HCT116 (cell line): ENCODE measurements around the gene ARHGAP29. TPM values are rescaled to one million over a fixed set of nuclear protein-coding genes. Genes with fewer than 3 reads are reported as not detected.

ENCODE experiments used
- ATAC-seq: fragments of 200-7000 bp; cut with Tn5 transposase; 2 replicates; pipeline ENCODE4 v1.9.1; 2020; ENCODE audit warnings: mild to moderate bottlenecking, moderate library complexity
- BruUV-seq: library from RNA; stranded (reverse); fragments of 400-500 nt; replicated peaks from 2 replicates; lab custom pipeline; 2021; lab: Mats Ljungman, UMichigan
- CTCF ChIA-PET: fragments of 300-600 bp; sonication (Branson Sonifier 250); formaldehyde crosslinking; loops from one replicate; lab custom pipeline; 2021; ENCODE audit warnings: antibody characterized with exemption; lab: Charles Lee
- POLR2A ChIA-PET: fragments of 300-600, 350-600 bp; sonication (Branson Sonifier 250); formaldehyde crosslinking; loops from one replicate; lab custom pipeline; 2021; ENCODE audit warnings: antibody characterized with exemption; lab: Charles Lee
- RAD21 ChIA-PET, 2 experiments: fragments of 300-600 bp; sonication (Branson Sonifier 250); formaldehyde crosslinking; loops; one replicate each; lab custom pipeline; 2023; ENCODE audit warnings: low total read pairs in 2 of 2; ENCODE audit not compliant: uncharacterized antibody in 2 of 2, unreplicated experiment in 2 of 2, low non-redundant PET in 1 of 2; lab: Charles Lee
- DNase-seq: peaks from one replicate; pipeline ENCODE4 v3.0.0-alpha.2; 2010; ENCODE audit warnings: low read depth, low spot score
- H2AFZ ChIP-seq: fragments of 200-600 bp; shearing (Covaris generic), sonication (generic); 2 replicates; pipeline ENCODE4 v1.6.1; 2017; ENCODE audit warnings: low read depth, mixed run types, mixed read lengths, antibody characterized with exemption, low read length; ENCODE audit not compliant: poor library complexity, severe bottlenecking
- H3K27ac ChIP-seq: 2 replicates; pipeline ENCODE4 v1.5.1; 2012; ENCODE audit warnings: low read depth, low read length
- H3K27me3 ChIP-seq: fragments of 200-600 bp; sonication (generic); 2 replicates; pipeline ENCODE4 v1.6.1; 2016; ENCODE audit warnings: mixed run types, low read length, mixed read lengths; ENCODE audit not compliant: insufficient read depth
- H3K36me3 ChIP-seq, 2 experiments: fragments of 200-500 bp in 1 of 2; fragments of 200-600 bp in 1 of 2; sonication (Bioruptor generic) in 1 of 2; sonication (generic) in 1 of 2; 2 replicates each; pipeline versions ENCODE4 v1.5.1 to v1.6.1; 2014 to 2016; ENCODE audit warnings: low read length in 2 of 2, inconsistent platforms in 1 of 2, mixed read lengths in 1 of 2, mixed run types in 1 of 2; ENCODE audit not compliant: insufficient read depth in 2 of 2, control insufficient read depth in 1 of 2
- H3K4me1 ChIP-seq, 2 experiments: fragments of 200-600 bp in 1 of 2; sonication (generic) in 1 of 2; 2 replicates each; pipeline versions ENCODE4 v1.5.1 to v1.6.1; 2012 to 2017; ENCODE audit warnings: low read length in 2 of 2, inconsistent platforms in 1 of 2, mild to moderate bottlenecking in 1 of 2, mixed read lengths in 1 of 2, mixed run types in 1 of 2, moderate library complexity in 1 of 2; ENCODE audit not compliant: insufficient read depth in 2 of 2, control insufficient read depth in 1 of 2
- H3K4me2 ChIP-seq: fragments of 200-600 bp; sonication (generic); 2 replicates; pipeline ENCODE4 v1.6.1; 2017; ENCODE audit warnings: mixed run types, low read length, mixed read lengths
- H3K4me3 ChIP-seq, 2 experiments: fragments of 200-600 bp in 1 of 2; sonication (generic) in 1 of 2; replicated peaks in 1 of 2; 2 replicates each; pipeline ENCODE4 v1.5.1; 2011 to 2016; ENCODE audit warnings: low read length in 2 of 2, control low read depth in 1 of 2, low read depth in 1 of 2, mild to moderate bottlenecking in 1 of 2, mixed read lengths in 1 of 2, mixed run types in 1 of 2
- H3K79me2 ChIP-seq: fragments of 200-600 bp; sonication (generic); 2 replicates; pipeline ENCODE4 v1.6.1; 2017; ENCODE audit warnings: mild to moderate bottlenecking, mixed run types, low read length, moderate library complexity, mixed read lengths; ENCODE audit not compliant: insufficient read depth
- H3K9ac ChIP-seq: fragments of 200-600 bp; sonication (generic); 2 replicates; pipeline ENCODE4 v1.6.1; 2016; ENCODE audit warnings: low read length, mixed read lengths
- H3K9me2 ChIP-seq: fragments of 200-600 bp; sonication (generic), shearing (Covaris generic); 2 replicates; pipeline ENCODE4 v1.6.1; 2017; ENCODE audit warnings: mixed run types, mild to moderate bottlenecking, moderate library complexity; ENCODE audit not compliant: insufficient read depth
- H3K9me3 ChIP-seq, 2 experiments: fragments of 200-500 bp in 1 of 2; fragments of 200-600 bp in 1 of 2; sonication (Bioruptor generic) in 1 of 2; sonication (generic) in 1 of 2; 2 replicates each; pipeline ENCODE4 v1.6.1; 2014 to 2017; ENCODE audit warnings: low read length in 2 of 2, mixed read lengths in 2 of 2, inconsistent platforms in 1 of 2, low read depth in 1 of 2, mild to moderate bottlenecking in 1 of 2, mixed run types in 1 of 2, moderate library complexity in 1 of 2; ENCODE audit not compliant: control insufficient read depth in 1 of 2, insufficient read depth in 1 of 2
- H4K20me1 ChIP-seq: fragments of 200-600 bp; sonication (generic), shearing (Covaris generic); 2 replicates; pipeline ENCODE4 v1.6.1; 2017; ENCODE audit warnings: mixed run types, mild to moderate bottlenecking, moderate library complexity; ENCODE audit not compliant: insufficient read depth
- ATF3 ChIP-seq: IDR thresholded peaks from 2 replicates; pipeline ENCODE4 v1.6.1; 2012
- CBX3 ChIP-seq: IDR thresholded peaks from 2 replicates; pipeline ENCODE4 v1.6.1; 2012; ENCODE audit warnings: low read depth
- CEBPB ChIP-seq: IDR thresholded peaks from 2 replicates; pipeline ENCODE4 v1.6.1; 2012; ENCODE audit warnings: low read depth
- EGR1 ChIP-seq: IDR thresholded peaks from 2 replicates; pipeline ENCODE4 v1.6.1; 2012; ENCODE audit warnings: low read depth
- EZH2 ChIP-seq: fragments of 200-600 bp; sonication (generic); IDR thresholded peaks from 2 replicates; pipeline ENCODE4 v1.6.1; 2017; ENCODE audit warnings: antibody characterized with exemption, mixed run types
- EZH2phosphoT487 ChIP-seq: fragments of 200-600 bp; IDR thresholded peaks from 2 replicates; pipeline ENCODE4 v1.6.1; 2018; ENCODE audit warnings: antibody characterized with exemption, borderline replicate concordance
- FOSL1 ChIP-seq: IDR thresholded peaks from 2 replicates; pipeline ENCODE4 v1.6.1; 2012; ENCODE audit warnings: low read depth
- JUND ChIP-seq: IDR thresholded peaks from 2 replicates; pipeline ENCODE4 v1.6.1; 2012
- POLR2A ChIP-seq: IDR thresholded peaks from 2 replicates; pipeline ENCODE4 v1.7.0; 2011; ENCODE audit warnings: borderline replicate concordance; ENCODE audit not compliant: insufficient read depth, insufficient read length; ENCODE audit errors: extremely low read depth
- POLR2AphosphoS5 ChIP-seq: IDR thresholded peaks from 2 replicates; pipeline ENCODE4 v1.6.1; 2011; ENCODE audit warnings: mild to moderate bottlenecking, low read depth, low read length, moderate library complexity
- RAD21 ChIP-seq: IDR thresholded peaks from 2 replicates; pipeline ENCODE4 v1.6.1; 2012; ENCODE audit warnings: low read depth, mild to moderate bottlenecking
- SIN3A ChIP-seq: IDR thresholded peaks from 2 replicates; pipeline ENCODE4 v1.6.1; 2012; ENCODE audit warnings: low read depth
- SP1 ChIP-seq: IDR thresholded peaks from 2 replicates; pipeline ENCODE4 v1.6.1; 2012; ENCODE audit warnings: low read depth
- TCF7L2 ChIP-seq: IDR thresholded peaks from 2 replicates; pipeline ENCODE4 v1.7.0; 2011; ENCODE audit warnings: borderline replicate concordance, inconsistent platforms; ENCODE audit not compliant: insufficient read depth, insufficient read length; ENCODE audit errors: extremely low read depth
- YY1 ChIP-seq: IDR thresholded peaks from 2 replicates; pipeline ENCODE4 v1.6.1; 2011; ENCODE audit warnings: low read length, low read depth, moderate library complexity, mild to moderate bottlenecking; ENCODE audit not compliant: insufficient replicate concordance; ENCODE audit errors: extremely low read depth
- ZFX ChIP-seq: fragments of 450-650 bp; IDR thresholded peaks from 2 replicates; pipeline ENCODE4 v1.6.1; 2017
- intact Hi-C: fragments of 100-400 bp; cut with micrococcal nuclease; formaldehyde crosslinking; loops from 2 replicates; pipeline ENCODE4 v1.10.0; 2022
- total RNA-seq: library from RNA; stranded (reverse); gene quantifications from one replicate; pipeline ENCODE4 v1.2.1, GENCODE V29; 2021; ENCODE audit not compliant: unreplicated experiment
- TF ChIP-seq, protein P1 (sequence below): IDR thresholded peaks from 2 replicates; pipeline ENCODE4 v1.6.1; 2012; ENCODE audit warnings: low read depth
- TF ChIP-seq, protein P2 (sequence below): IDR thresholded peaks from 2 replicates; pipeline ENCODE4 v1.6.1; 2011; ENCODE audit warnings: mild to moderate bottlenecking, low read length, moderate library complexity; ENCODE audit not compliant: insufficient replicate concordance; ENCODE audit errors: extremely low read depth
- TF ChIP-seq, protein P3 (sequence below), 3 experiments: fragments of 200-600 bp in 1 of 3; sonication (generic) in 1 of 3; IDR thresholded peaks in 2 of 3; conservative IDR thresholded peaks in 1 of 3; 2 replicates each; pipeline ENCODE4 v1.5.1; 2012 to 2017; ENCODE audit warnings: low read depth in 2 of 3, low read length in 2 of 3, antibody characterized with exemption in 1 of 3, borderline replicate concordance in 1 of 3, control low read depth in 1 of 3, mild to moderate bottlenecking in 1 of 3, mixed read lengths in 1 of 3, mixed run types in 1 of 3, moderate library complexity in 1 of 3; ENCODE audit not compliant: insufficient read depth in 1 of 3

The ARHGAP29 gene
- total RNA-seq, 1 experiment from 2014 or later: 128 TPM

GRCh38 chr1:94180650-94181049 lies 56.7 kb downstream of the ARHGAP29 start:
- H3K4me1 ChIP-seq: peaks cover 0 to 4% of the 10 kb centered on the region in 2 experiments; a peak in 2 of 4 replicates
- H3K36me3 ChIP-seq: peaks cover 76 to 92% of the 10 kb centered on the region in 2 experiments
- ChIA-PET POLR2A (no interaction called here), CTCF (no interaction called here), RAD21 (no interaction called here)
- H4K20me1 ChIP-seq: peaks cover 22% of the 10 kb centered on the region; the same call in 1 of the 2 replicates
- TF ChIP-seq, protein P1, sequence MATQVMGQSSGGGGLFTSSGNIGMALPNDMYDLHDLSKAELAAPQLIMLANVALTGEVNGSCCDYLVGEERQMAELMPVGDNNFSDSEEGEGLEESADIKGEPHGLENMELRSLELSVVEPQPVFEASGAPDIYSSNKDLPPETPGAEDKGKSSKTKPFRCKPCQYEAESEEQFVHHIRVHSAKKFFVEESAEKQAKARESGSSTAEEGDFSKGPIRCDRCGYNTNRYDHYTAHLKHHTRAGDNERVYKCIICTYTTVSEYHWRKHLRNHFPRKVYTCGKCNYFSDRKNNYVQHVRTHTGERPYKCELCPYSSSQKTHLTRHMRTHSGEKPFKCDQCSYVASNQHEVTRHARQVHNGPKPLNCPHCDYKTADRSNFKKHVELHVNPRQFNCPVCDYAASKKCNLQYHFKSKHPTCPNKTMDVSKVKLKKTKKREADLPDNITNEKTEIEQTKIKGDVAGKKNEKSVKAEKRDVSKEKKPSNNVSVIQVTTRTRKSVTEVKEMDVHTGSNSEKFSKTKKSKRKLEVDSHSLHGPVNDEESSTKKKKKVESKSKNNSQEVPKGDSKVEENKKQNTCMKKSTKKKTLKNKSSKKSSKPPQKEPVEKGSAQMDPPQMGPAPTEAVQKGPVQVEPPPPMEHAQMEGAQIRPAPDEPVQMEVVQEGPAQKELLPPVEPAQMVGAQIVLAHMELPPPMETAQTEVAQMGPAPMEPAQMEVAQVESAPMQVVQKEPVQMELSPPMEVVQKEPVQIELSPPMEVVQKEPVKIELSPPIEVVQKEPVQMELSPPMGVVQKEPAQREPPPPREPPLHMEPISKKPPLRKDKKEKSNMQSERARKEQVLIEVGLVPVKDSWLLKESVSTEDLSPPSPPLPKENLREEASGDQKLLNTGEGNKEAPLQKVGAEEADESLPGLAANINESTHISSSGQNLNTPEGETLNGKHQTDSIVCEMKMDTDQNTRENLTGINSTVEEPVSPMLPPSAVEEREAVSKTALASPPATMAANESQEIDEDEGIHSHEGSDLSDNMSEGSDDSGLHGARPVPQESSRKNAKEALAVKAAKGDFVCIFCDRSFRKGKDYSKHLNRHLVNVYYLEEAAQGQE: no peak
- TF ChIP-seq, protein P2, sequence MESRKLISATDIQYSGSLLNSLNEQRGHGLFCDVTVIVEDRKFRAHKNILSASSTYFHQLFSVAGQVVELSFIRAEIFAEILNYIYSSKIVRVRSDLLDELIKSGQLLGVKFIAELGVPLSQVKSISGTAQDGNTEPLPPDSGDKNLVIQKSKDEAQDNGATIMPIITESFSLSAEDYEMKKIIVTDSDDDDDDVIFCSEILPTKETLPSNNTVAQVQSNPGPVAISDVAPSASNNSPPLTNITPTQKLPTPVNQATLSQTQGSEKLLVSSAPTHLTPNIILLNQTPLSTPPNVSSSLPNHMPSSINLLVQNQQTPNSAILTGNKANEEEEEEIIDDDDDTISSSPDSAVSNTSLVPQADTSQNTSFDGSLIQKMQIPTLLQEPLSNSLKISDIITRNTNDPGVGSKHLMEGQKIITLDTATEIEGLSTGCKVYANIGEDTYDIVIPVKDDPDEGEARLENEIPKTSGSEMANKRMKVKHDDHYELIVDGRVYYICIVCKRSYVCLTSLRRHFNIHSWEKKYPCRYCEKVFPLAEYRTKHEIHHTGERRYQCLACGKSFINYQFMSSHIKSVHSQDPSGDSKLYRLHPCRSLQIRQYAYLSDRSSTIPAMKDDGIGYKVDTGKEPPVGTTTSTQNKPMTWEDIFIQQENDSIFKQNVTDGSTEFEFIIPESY: no peak
- TF ChIP-seq YY1 (no peak), CBX3 (no peak), EGR1 (no peak), TCF7L2 (no peak), ZFX (no peak), POLR2A (no peak), SIN3A (no peak), EZH2phosphoT487 (no peak), JUND (no peak), ATF3 (no peak), SP1 (no peak), RAD21 (no peak), FOSL1 (no peak), POLR2AphosphoS5 (no peak), EZH2 (no peak), CEBPB (no peak)
- TF ChIP-seq, protein P3, sequence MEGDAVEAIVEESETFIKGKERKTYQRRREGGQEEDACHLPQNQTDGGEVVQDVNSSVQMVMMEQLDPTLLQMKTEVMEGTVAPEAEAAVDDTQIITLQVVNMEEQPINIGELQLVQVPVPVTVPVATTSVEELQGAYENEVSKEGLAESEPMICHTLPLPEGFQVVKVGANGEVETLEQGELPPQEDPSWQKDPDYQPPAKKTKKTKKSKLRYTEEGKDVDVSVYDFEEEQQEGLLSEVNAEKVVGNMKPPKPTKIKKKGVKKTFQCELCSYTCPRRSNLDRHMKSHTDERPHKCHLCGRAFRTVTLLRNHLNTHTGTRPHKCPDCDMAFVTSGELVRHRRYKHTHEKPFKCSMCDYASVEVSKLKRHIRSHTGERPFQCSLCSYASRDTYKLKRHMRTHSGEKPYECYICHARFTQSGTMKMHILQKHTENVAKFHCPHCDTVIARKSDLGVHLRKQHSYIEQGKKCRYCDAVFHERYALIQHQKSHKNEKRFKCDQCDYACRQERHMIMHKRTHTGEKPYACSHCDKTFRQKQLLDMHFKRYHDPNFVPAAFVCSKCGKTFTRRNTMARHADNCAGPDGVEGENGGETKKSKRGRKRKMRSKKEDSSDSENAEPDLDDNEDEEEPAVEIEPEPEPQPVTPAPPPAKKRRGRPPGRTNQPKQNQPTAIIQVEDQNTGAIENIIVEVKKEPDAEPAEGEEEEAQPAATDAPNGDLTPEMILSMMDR (IDR thresholded peaks at IDR 0.05 in 2 of 3, conservative IDR thresholded peaks at IDR 0.05 in 1 of 3; ENCODE audit: borderline replicate concordance in 1 of 3, insufficient read depth in 1 of 3, low read depth in 2 of 3, low read length in 2 of 3): no peak
- no peak overlapping the region for H3K4me2 ChIP-seq
- intact Hi-C loops: loop anchor here (10.0 kb wide), 1 partner anchor 116 kb away; no protein-coding TSS in a partner anchor
- H3K27me3 ChIP-seq: no peaks in the 10 kb centered on the region
- no peaks in the 10 kb centered on the region for H3K9me2 ChIP-seq
- ATAC-seq (no peak), DNase-seq (no peak)
- H3K9ac ChIP-seq: no peak overlapping the region
- H3K27ac ChIP-seq: no peak overlapping the region; the same call in 1 of the 2 replicates
- no peak overlapping the region for H2AFZ ChIP-seq
- H3K4me3 ChIP-seq: no peak overlapping the region
- no peaks in the 10 kb centered on the region for H3K9me3 ChIP-seq
- H3K79me2 ChIP-seq: peaks cover 96% of the 10 kb centered on the region
- BruUV-seq: no TSS peak
